Measurements from ENCODE around the gene OPN3.

DNA sequence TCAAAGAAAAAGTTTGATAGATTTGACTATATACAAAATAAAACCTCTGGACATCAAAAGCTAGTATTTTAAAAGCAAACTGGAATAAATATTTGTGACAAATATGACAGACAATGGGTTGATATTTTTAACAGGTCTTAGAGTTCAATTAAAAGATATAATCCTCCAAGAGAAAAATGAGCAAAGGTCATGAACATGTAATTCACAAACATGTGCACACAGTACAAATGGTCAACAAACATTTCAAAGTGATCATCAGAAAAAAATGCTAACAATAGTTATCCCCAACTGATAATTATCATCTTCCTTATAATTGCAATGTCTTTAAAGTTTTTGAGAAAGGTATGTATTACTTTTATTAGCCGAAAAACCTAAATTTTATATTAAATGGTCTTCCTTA lies 43.9 kb upstream of the OPN3 start:
- no peak for TF ChIP-seq RAD21 (IDR thresholded peaks at IDR 0.05; ENCODE audit: low read length)
- TF ChIP-seq CTCF (conservative IDR thresholded peaks at IDR 0.05; ENCODE audit: low read depth, low read length), result no peak
- TF ChIP-seq POLR2A (IDR thresholded peaks at IDR 0.05; ENCODE audit: low read depth, low read length), result no peak
- no peak for TF ChIP-seq RCOR1 (IDR thresholded peaks at IDR 0.05; ENCODE audit: insufficient replicate concordance, low read length)
- TF ChIP-seq MAZ (IDR thresholded peaks at IDR 0.05; ENCODE audit: borderline replicate concordance, low read depth, low read length), result no peak
- no peak for TF ChIP-seq CEBPB (IDR thresholded peaks at IDR 0.05; ENCODE audit: low read depth, low read length)
- TF ChIP-seq NFE2L2 (IDR thresholded peaks at IDR 0.05; ENCODE audit: low read depth, low read length), result no peak
- TF ChIP-seq FOS (IDR thresholded peaks at IDR 0.05; ENCODE audit: low read depth, low read length), result no peak
- TF ChIP-seq CHD1 (IDR thresholded peaks at IDR 0.05; ENCODE audit: low read depth, low read length), result no peak
- TF ChIP-seq MAFK (IDR thresholded peaks at IDR 0.05; ENCODE audit: low read depth, low read length), result no peak
- TF ChIP-seq BHLHE40 (IDR thresholded peaks at IDR 0.05; ENCODE audit: low read depth, low read length), result no peak
- no peak for TF ChIP-seq USF2 (IDR thresholded peaks at IDR 0.05; ENCODE audit: low read depth, low read length)
- TF ChIP-seq SMC3 (IDR thresholded peaks at IDR 0.05; ENCODE audit: low read depth, low read length), result no peak
- no peak for TF ChIP-seq ELK1 (IDR thresholded peaks at IDR 0.05; ENCODE audit: borderline replicate concordance, low read depth, low read length)

Measured in IMR-90 (cell line).